SK-N-MC (cell line): Measurements from ENCODE around the gene UGGT2.
"Not testable (repeated sequence)": the region's sequence is repeated elsewhere in the genome, so short reads cannot be mapped to it uniquely, and the experiment has no call there.

Experiments
- DNase-seq: peaks from one replicate; pipeline ENCODE4 v3.0.0-alpha.2; 2011; ENCODE audit warnings: low read depth, low spot score
- H3K27ac ChIP-seq: fragments of 200-600 bp; sonication (generic); 2 replicates; pipeline ENCODE4 v1.5.1; 2016; ENCODE audit warnings: mixed run types
- H3K36me3 ChIP-seq: fragments of 200-600 bp; sonication (generic); 2 replicates; pipeline ENCODE4 v1.6.1; 2017; ENCODE audit warnings: antibody characterized with exemption, low read length, mixed read lengths; ENCODE audit not compliant: insufficient read depth
- H3K4me3 ChIP-seq: fragments of 200-600 bp; sonication (generic); 2 replicates; pipeline ENCODE4 v1.5.1; 2016
- H3K9ac ChIP-seq: fragments of 200-600 bp; sonication (generic); 2 replicates; pipeline ENCODE4 v1.8.0; 2017; ENCODE audit warnings: mixed run types, mixed read lengths; ENCODE audit not compliant: insufficient read length
- H3K9me3 ChIP-seq: fragments of 200-600 bp; sonication (generic); 2 replicates; pipeline ENCODE4 v1.6.1; 2017; ENCODE audit warnings: low read depth, mild to moderate bottlenecking, antibody characterized with exemption, low read length, moderate library complexity, mixed read lengths
- EZH2 ChIP-seq: fragments of 200-600 bp; sonication (generic); IDR thresholded peaks from one replicate; pipeline ENCODE4 v1.6.1; 2017; ENCODE audit warnings: antibody characterized with exemption
- FOXP2 ChIP-seq: optimal IDR thresholded peaks from 2 replicates; pipeline ENCODE3; 2011; ENCODE audit warnings: mild to moderate bottlenecking, moderate library complexity; ENCODE audit not compliant: insufficient read depth; ENCODE audit errors: extremely low read length, control extremely low read depth
- POLR2AphosphoS5 ChIP-seq: IDR thresholded peaks from 2 replicates; pipeline ENCODE4 v1.6.1; 2012; ENCODE audit warnings: mild to moderate bottlenecking, low read depth, low read length, borderline replicate concordance

Gene UGGT2

GRCh38 chr13:96052656-96053002 is 572 bp downstream of the UGGT2 start:
- Histone ChIP-seq H3K4me3 (peak overlapping the region; percentile 64), H3K36me3 (no peaks in the 10 kb centered on the region), H3K27ac (no peak overlapping the region), H3K9me3 (no peaks in the 10 kb centered on the region), H3K9ac (no peak overlapping the region)
- no peak for DNase-seq
- TF ChIP-seq POLR2AphosphoS5: no peak
- TF ChIP-seq EZH2: peak; percentile 9

- H3K4me3 ChIP-seq, H3K9ac ChIP-seq: not testable (repeated sequence)
These were observed 1.3 kb downstream of the UGGT2 start for GRCh38 chr13:96051946-96052345.

GRCh38 chr13:96051491-96051890 is 1.7 kb downstream of the UGGT2 start:
- not testable (repeated sequence) for H3K36me3 ChIP-seq, H3K9ac ChIP-seq, DNase-seq, H3K27ac ChIP-seq, H3K9me3 ChIP-seq, H3K4me3 ChIP-seq

More at GRCh38 chr13:96051946-96052345, 1.3 kb downstream of the UGGT2 start:
- not testable (repeated sequence) for H3K9me3 ChIP-seq, DNase-seq, H3K27ac ChIP-seq, H3K36me3 ChIP-seq

- not testable (repeated sequence) for DNase-seq, H3K27ac ChIP-seq, H3K9me3 ChIP-seq, H3K4me3 ChIP-seq, H3K36me3 ChIP-seq, H3K9ac ChIP-seq
These were observed 2.2 kb downstream of the UGGT2 start for GRCh38 chr13:96050955-96051354.

- not testable (repeated sequence) for H3K9me3 ChIP-seq, DNase-seq, H3K4me3 ChIP-seq, H3K9ac ChIP-seq, H3K27ac ChIP-seq, H3K36me3 ChIP-seq
These were observed 6.6 kb downstream of the UGGT2 start for GRCh38 chr13:96046449-96047126.

- Histone ChIP-seq H3K9me3 (no peaks in the 10 kb centered on the region), H3K9ac (no peak overlapping the region), H3K27ac (no peak overlapping the region), H3K4me3 (no peak overlapping the region), H3K36me3 (no peaks in the 10 kb centered on the region)
- TF ChIP-seq POLR2AphosphoS5: no peak
- no peak for TF ChIP-seq FOXP2
- no peak for TF ChIP-seq EZH2
- DNase-seq: no peak
These were observed 9.0 kb downstream of the UGGT2 start for GRCh38 chr13:96044238-96044637.

GRCh38 chr13:96041326-96042110 is 11.7 kb downstream of the UGGT2 start:
- Histone ChIP-seq H3K4me3 (no peak overlapping the region), H3K9ac (no peak overlapping the region), H3K36me3 (no peaks in the 10 kb centered on the region), H3K27ac (no peak overlapping the region), H3K9me3 (no peaks in the 10 kb centered on the region)
- DNase-seq: no peak
- TF ChIP-seq EZH2 (no peak), POLR2AphosphoS5 (no peak), FOXP2 (no peak)

- DNase-seq: no peak
- Histone ChIP-seq H3K36me3 (no peaks in the 10 kb centered on the region), H3K9me3 (no peaks in the 10 kb centered on the region), H3K9ac (no peak overlapping the region), H3K4me3 (no peak overlapping the region), H3K27ac (no peak overlapping the region)
- TF ChIP-seq FOXP2: no peak
- no peak for TF ChIP-seq POLR2AphosphoS5
- no peak for TF ChIP-seq EZH2
These were observed 16.7 kb downstream of the UGGT2 start for GRCh38 chr13:96036515-96036914.

GRCh38 chr13:96034662-96035061 is 18.5 kb downstream of the UGGT2 start:
- Histone ChIP-seq H3K36me3 (no peaks in the 10 kb centered on the region), H3K9ac (no peak overlapping the region), H3K27ac (no peak overlapping the region), H3K4me3 (no peak overlapping the region), H3K9me3 (no peaks in the 10 kb centered on the region)
- DNase-seq: no peak
- TF ChIP-seq EZH2 (no peak), FOXP2 (no peak), POLR2AphosphoS5 (no peak)
